Measurements from ENCODE around the gene RIMKLA.

GRCh38 chr1:42442662-42443061 is 62.1 kb downstream of the RIMKLA start:
- no peak for TF ChIP-seq CTCF (IDR thresholded peaks at IDR 0.05)
- no peak for TF ChIP-seq POLR2AphosphoS5 (IDR thresholded peaks at IDR 0.05)
- TF ChIP-seq EP300 (IDR thresholded peaks at IDR 0.05), result no peak
- TF ChIP-seq POLR2A (IDR thresholded peaks at IDR 0.05; ENCODE audit: low read depth), result no peak
